ENCODE results near the gene EVX2.

DNA sequence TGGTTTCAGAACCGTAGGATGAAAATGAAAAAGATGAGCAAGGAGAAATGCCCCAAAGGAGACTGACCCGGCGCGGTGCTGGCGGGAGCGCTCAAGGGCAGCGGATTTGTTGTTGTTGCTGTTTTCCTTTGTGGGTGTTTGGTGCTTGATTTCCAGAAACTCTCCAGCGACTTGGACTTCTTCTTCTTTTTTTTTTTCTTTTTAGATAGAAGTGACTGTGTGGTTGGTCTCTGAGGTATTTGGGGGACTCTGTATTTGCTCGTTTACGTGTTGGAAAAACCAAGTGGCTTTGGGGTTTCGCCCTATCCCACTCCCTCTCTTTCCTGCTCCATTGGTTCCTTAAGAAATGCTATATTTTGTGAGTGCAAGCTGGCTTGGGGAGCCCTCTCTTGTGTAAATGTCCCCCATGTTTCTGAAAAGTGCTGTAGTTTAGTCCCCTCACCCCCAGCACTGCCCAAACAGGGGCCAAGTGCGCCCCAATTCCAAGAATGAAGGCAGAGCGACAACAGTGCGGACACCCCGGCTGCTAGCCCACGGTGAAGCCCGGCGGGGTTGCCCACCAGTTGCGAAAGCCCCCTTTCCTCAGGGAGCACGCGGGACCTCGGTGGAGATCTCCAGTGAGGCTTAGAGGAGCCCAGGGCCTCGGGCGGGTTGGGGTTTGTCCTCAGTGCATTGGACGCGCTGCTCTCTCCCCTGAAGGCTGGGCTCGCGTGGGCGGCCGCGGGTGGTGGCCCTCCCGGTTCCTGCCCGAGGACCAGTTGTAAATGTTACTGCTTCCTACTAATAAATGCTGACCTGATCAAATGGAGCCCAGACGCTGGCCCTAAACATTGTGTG is 40.6 kb upstream of the EVX2 start:
- TF ChIP-seq CTCF (IDR thresholded peaks at IDR 0.05) (no peak), POLR2A (IDR thresholded peaks at IDR 0.05) (no peak)

All from thyroid gland (tissue), 4 donors.